HCT116 (cell line): ENCODE measurements around the gene EPHB2. TPM values are rescaled to one million over a fixed set of nuclear protein-coding genes. Genes with fewer than 3 reads are reported as not detected.

ENCODE experiments used
- ATAC-seq: fragments of 200-7000 bp; cut with Tn5 transposase; 2 replicates; pipeline ENCODE4 v1.9.1; 2020; ENCODE audit warnings: mild to moderate bottlenecking, moderate library complexity
- BruUV-seq: library from RNA; stranded (reverse); fragments of 400-500 nt; replicated peaks from 2 replicates; lab custom pipeline; 2021; lab: Mats Ljungman, UMichigan
- CTCF ChIA-PET: fragments of 300-600 bp; sonication (Branson Sonifier 250); formaldehyde crosslinking; loops from one replicate; lab custom pipeline; 2021; ENCODE audit warnings: antibody characterized with exemption; lab: Charles Lee
- POLR2A ChIA-PET: fragments of 300-600, 350-600 bp; sonication (Branson Sonifier 250); formaldehyde crosslinking; loops from one replicate; lab custom pipeline; 2021; ENCODE audit warnings: antibody characterized with exemption; lab: Charles Lee
- RAD21 ChIA-PET, 2 experiments: fragments of 300-600 bp; sonication (Branson Sonifier 250); formaldehyde crosslinking; loops; one replicate each; lab custom pipeline; 2023; ENCODE audit warnings: low total read pairs in 2 of 2; ENCODE audit not compliant: uncharacterized antibody in 2 of 2, unreplicated experiment in 2 of 2, low non-redundant PET in 1 of 2; lab: Charles Lee
- DNase-seq: peaks from one replicate; pipeline ENCODE4 v3.0.0-alpha.2; 2010; ENCODE audit warnings: low read depth, low spot score
- H2AFZ ChIP-seq: fragments of 200-600 bp; shearing (Covaris generic), sonication (generic); 2 replicates; pipeline ENCODE4 v1.6.1; 2017; ENCODE audit warnings: low read depth, mixed run types, mixed read lengths, antibody characterized with exemption, low read length; ENCODE audit not compliant: poor library complexity, severe bottlenecking
- H3K27ac ChIP-seq: 2 replicates; pipeline ENCODE4 v1.5.1; 2012; ENCODE audit warnings: low read depth, low read length
- H3K27me3 ChIP-seq: fragments of 200-600 bp; sonication (generic); 2 replicates; pipeline ENCODE4 v1.6.1; 2016; ENCODE audit warnings: mixed run types, low read length, mixed read lengths; ENCODE audit not compliant: insufficient read depth
- H3K36me3 ChIP-seq, 2 experiments: fragments of 200-500 bp in 1 of 2; fragments of 200-600 bp in 1 of 2; sonication (Bioruptor generic) in 1 of 2; sonication (generic) in 1 of 2; 2 replicates each; pipeline versions ENCODE4 v1.5.1 to v1.6.1; 2014 to 2016; ENCODE audit warnings: low read length in 2 of 2, inconsistent platforms in 1 of 2, mixed read lengths in 1 of 2, mixed run types in 1 of 2; ENCODE audit not compliant: insufficient read depth in 2 of 2, control insufficient read depth in 1 of 2
- H3K4me1 ChIP-seq, 2 experiments: fragments of 200-600 bp in 1 of 2; sonication (generic) in 1 of 2; 2 replicates each; pipeline versions ENCODE4 v1.5.1 to v1.6.1; 2012 to 2017; ENCODE audit warnings: low read length in 2 of 2, inconsistent platforms in 1 of 2, mild to moderate bottlenecking in 1 of 2, mixed read lengths in 1 of 2, mixed run types in 1 of 2, moderate library complexity in 1 of 2; ENCODE audit not compliant: insufficient read depth in 2 of 2, control insufficient read depth in 1 of 2
- H3K4me2 ChIP-seq: fragments of 200-600 bp; sonication (generic); 2 replicates; pipeline ENCODE4 v1.6.1; 2017; ENCODE audit warnings: mixed run types, low read length, mixed read lengths
- H3K4me3 ChIP-seq, 2 experiments: fragments of 200-600 bp in 1 of 2; sonication (generic) in 1 of 2; replicated peaks in 1 of 2; 2 replicates each; pipeline ENCODE4 v1.5.1; 2011 to 2016; ENCODE audit warnings: low read length in 2 of 2, control low read depth in 1 of 2, low read depth in 1 of 2, mild to moderate bottlenecking in 1 of 2, mixed read lengths in 1 of 2, mixed run types in 1 of 2
- H3K79me2 ChIP-seq: fragments of 200-600 bp; sonication (generic); 2 replicates; pipeline ENCODE4 v1.6.1; 2017; ENCODE audit warnings: mild to moderate bottlenecking, mixed run types, low read length, moderate library complexity, mixed read lengths; ENCODE audit not compliant: insufficient read depth
- H3K9ac ChIP-seq: fragments of 200-600 bp; sonication (generic); 2 replicates; pipeline ENCODE4 v1.6.1; 2016; ENCODE audit warnings: low read length, mixed read lengths
- H3K9me2 ChIP-seq: fragments of 200-600 bp; sonication (generic), shearing (Covaris generic); 2 replicates; pipeline ENCODE4 v1.6.1; 2017; ENCODE audit warnings: mixed run types, mild to moderate bottlenecking, moderate library complexity; ENCODE audit not compliant: insufficient read depth
- H3K9me3 ChIP-seq, 2 experiments: fragments of 200-500 bp in 1 of 2; fragments of 200-600 bp in 1 of 2; sonication (Bioruptor generic) in 1 of 2; sonication (generic) in 1 of 2; 2 replicates each; pipeline ENCODE4 v1.6.1; 2014 to 2017; ENCODE audit warnings: low read length in 2 of 2, mixed read lengths in 2 of 2, inconsistent platforms in 1 of 2, low read depth in 1 of 2, mild to moderate bottlenecking in 1 of 2, mixed run types in 1 of 2, moderate library complexity in 1 of 2; ENCODE audit not compliant: control insufficient read depth in 1 of 2, insufficient read depth in 1 of 2
- H4K20me1 ChIP-seq: fragments of 200-600 bp; sonication (generic), shearing (Covaris generic); 2 replicates; pipeline ENCODE4 v1.6.1; 2017; ENCODE audit warnings: mixed run types, mild to moderate bottlenecking, moderate library complexity; ENCODE audit not compliant: insufficient read depth
- CBX3 ChIP-seq: IDR thresholded peaks from 2 replicates; pipeline ENCODE4 v1.6.1; 2012; ENCODE audit warnings: low read depth
- CEBPB ChIP-seq: IDR thresholded peaks from 2 replicates; pipeline ENCODE4 v1.6.1; 2012; ENCODE audit warnings: low read depth
- CTCF ChIP-seq, 3 experiments: fragments of 200-600 bp in 1 of 3; sonication (generic) in 1 of 3; IDR thresholded peaks in 2 of 3; conservative IDR thresholded peaks in 1 of 3; 2 replicates each; pipeline ENCODE4 v1.5.1; 2012 to 2017; ENCODE audit warnings: low read depth in 2 of 3, low read length in 2 of 3, antibody characterized with exemption in 1 of 3, borderline replicate concordance in 1 of 3, control low read depth in 1 of 3, mild to moderate bottlenecking in 1 of 3, mixed read lengths in 1 of 3, mixed run types in 1 of 3, moderate library complexity in 1 of 3; ENCODE audit not compliant: insufficient read depth in 1 of 3
- EGR1 ChIP-seq: IDR thresholded peaks from 2 replicates; pipeline ENCODE4 v1.6.1; 2012; ENCODE audit warnings: low read depth
- FOSL1 ChIP-seq: IDR thresholded peaks from 2 replicates; pipeline ENCODE4 v1.6.1; 2012; ENCODE audit warnings: low read depth
- POLR2A ChIP-seq: IDR thresholded peaks from 2 replicates; pipeline ENCODE4 v1.7.0; 2011; ENCODE audit warnings: borderline replicate concordance; ENCODE audit not compliant: insufficient read depth, insufficient read length; ENCODE audit errors: extremely low read depth
- RAD21 ChIP-seq: IDR thresholded peaks from 2 replicates; pipeline ENCODE4 v1.6.1; 2012; ENCODE audit warnings: low read depth, mild to moderate bottlenecking
- SIN3A ChIP-seq: IDR thresholded peaks from 2 replicates; pipeline ENCODE4 v1.6.1; 2012; ENCODE audit warnings: low read depth
- SP1 ChIP-seq: IDR thresholded peaks from 2 replicates; pipeline ENCODE4 v1.6.1; 2012; ENCODE audit warnings: low read depth
- SRF ChIP-seq: IDR thresholded peaks from 2 replicates; pipeline ENCODE4 v1.6.1; 2012; ENCODE audit warnings: low read depth
- YY1 ChIP-seq: IDR thresholded peaks from 2 replicates; pipeline ENCODE4 v1.6.1; 2011; ENCODE audit warnings: low read length, low read depth, moderate library complexity, mild to moderate bottlenecking; ENCODE audit not compliant: insufficient replicate concordance; ENCODE audit errors: extremely low read depth
- ZBTB33 ChIP-seq: IDR thresholded peaks from 2 replicates; pipeline ENCODE4 v1.6.1; 2011; ENCODE audit warnings: mild to moderate bottlenecking, low read length, moderate library complexity; ENCODE audit not compliant: insufficient replicate concordance; ENCODE audit errors: extremely low read depth
- ZFX ChIP-seq: fragments of 450-650 bp; IDR thresholded peaks from 2 replicates; pipeline ENCODE4 v1.6.1; 2017
- ZNF274 ChIP-seq: fragments of 200-500 bp; sonication (Bioruptor generic); IDR thresholded peaks from 2 replicates; pipeline ENCODE4 v1.6.1; 2014; ENCODE audit warnings: mild to moderate bottlenecking, low read depth, low read length, inconsistent platforms
- intact Hi-C: fragments of 100-400 bp; cut with micrococcal nuclease; formaldehyde crosslinking; loops from 2 replicates; pipeline ENCODE4 v1.10.0; 2022
- total RNA-seq: library from RNA; stranded (reverse); gene quantifications from one replicate; pipeline ENCODE4 v1.2.1, GENCODE V29; 2021; ENCODE audit not compliant: unreplicated experiment
- TF ChIP-seq, protein P1 (sequence below): IDR thresholded peaks from 2 replicates; pipeline ENCODE4 v1.6.1; 2012
- TF ChIP-seq, protein P2 (sequence below): IDR thresholded peaks from 2 replicates; pipeline ENCODE4 v1.6.1; 2012

The EPHB2 gene
- total RNA-seq, 1 experiment from 2014 or later = 19.5 TPM

DNA sequence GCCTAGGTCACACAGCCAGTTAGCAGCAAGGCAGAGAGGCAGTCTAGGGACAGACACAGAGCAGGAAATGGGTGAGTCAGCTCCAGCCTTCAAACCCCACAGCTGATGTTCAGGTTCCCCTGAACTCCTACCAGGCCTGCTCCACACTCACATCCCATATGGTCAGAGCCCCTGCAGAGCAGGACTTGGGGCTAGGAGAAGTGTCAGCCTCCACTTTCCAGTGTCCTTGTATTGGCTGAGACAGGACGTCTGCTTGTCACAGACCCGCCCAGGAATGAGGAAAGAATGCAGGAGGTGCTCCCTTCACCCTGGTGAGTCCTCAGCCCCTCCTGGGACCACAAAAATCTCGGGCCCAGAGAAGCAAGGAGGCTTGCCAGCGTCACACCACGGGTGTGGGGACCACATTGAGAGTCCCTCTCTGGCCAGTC, 169.5 kb downstream of the EPHB2 start:
- no peaks in the 10 kb centered on the region for H3K27me3 ChIP-seq
- DNase-seq (no peak), ATAC-seq (0 out of 2 replicates have a peak, but pooled peaks have one; percentile 28)
- CTCF ChIA-PET = no interaction called here
- POLR2A ChIA-PET = no interaction called here
- no peaks in the 10 kb centered on the region for H3K36me3 ChIP-seq
- 0 out of 4 replicates have a peak, but pooled peaks cover 0 to 7% of the 10 kb centered on the region in 2 experiments for H3K4me1 ChIP-seq
- no peak overlapping the region for H3K4me3 ChIP-seq
- BruUV-seq = no TSS peak
- RAD21 ChIA-PET = no interaction called here
- H3K9ac ChIP-seq = no peak overlapping the region
- no peaks in the 10 kb centered on the region for H3K79me2 ChIP-seq
- H3K27ac ChIP-seq = no peak overlapping the region
- no peak overlapping the region for H2AFZ ChIP-seq
- TF ChIP-seq SRF = no peak
- no peak for TF ChIP-seq POLR2A
- TF ChIP-seq CTCF (IDR thresholded peaks at IDR 0.05 in 2 of 3, conservative IDR thresholded peaks at IDR 0.05 in 1 of 3; ENCODE audit: borderline replicate concordance in 1 of 3, insufficient read depth in 1 of 3, low read depth in 2 of 3, low read length in 2 of 3) = no peak
- no peak for TF ChIP-seq ZNF274
- TF ChIP-seq ZBTB33 = no peak
- no peak for TF ChIP-seq ZFX
- no peak for TF ChIP-seq SIN3A
- TF ChIP-seq SP1 = no peak
- TF ChIP-seq, protein P1, sequence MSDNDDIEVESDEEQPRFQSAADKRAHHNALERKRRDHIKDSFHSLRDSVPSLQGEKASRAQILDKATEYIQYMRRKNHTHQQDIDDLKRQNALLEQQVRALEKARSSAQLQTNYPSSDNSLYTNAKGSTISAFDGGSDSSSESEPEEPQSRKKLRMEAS = no peak
- TF ChIP-seq YY1 = no peak
- TF ChIP-seq RAD21 = no peak
- TF ChIP-seq, protein P2, sequence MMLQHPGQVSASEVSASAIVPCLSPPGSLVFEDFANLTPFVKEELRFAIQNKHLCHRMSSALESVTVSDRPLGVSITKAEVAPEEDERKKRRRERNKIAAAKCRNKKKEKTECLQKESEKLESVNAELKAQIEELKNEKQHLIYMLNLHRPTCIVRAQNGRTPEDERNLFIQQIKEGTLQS = no peak
- TF ChIP-seq CBX3 = no peak
- TF ChIP-seq FOSL1 = no peak
- no peak for TF ChIP-seq EGR1
- TF ChIP-seq CEBPB = no peak
- intact Hi-C loops = no loop called here
- H3K9me3 ChIP-seq = no peaks in the 10 kb centered on the region
- no peaks in the 10 kb centered on the region for H4K20me1 ChIP-seq
- H3K4me2 ChIP-seq = no peak overlapping the region
- H3K9me2 ChIP-seq = no peaks in the 10 kb centered on the region
